ENCODE results near the gene ARF1. TPM values are rescaled to one million over a fixed set of nuclear protein-coding genes. Genes with fewer than 3 reads are reported as not detected.

Gene ARF1
- total RNA-seq, 6 donors from 2014 or later = 157 to 487 (median 374) TPM

DNA sequence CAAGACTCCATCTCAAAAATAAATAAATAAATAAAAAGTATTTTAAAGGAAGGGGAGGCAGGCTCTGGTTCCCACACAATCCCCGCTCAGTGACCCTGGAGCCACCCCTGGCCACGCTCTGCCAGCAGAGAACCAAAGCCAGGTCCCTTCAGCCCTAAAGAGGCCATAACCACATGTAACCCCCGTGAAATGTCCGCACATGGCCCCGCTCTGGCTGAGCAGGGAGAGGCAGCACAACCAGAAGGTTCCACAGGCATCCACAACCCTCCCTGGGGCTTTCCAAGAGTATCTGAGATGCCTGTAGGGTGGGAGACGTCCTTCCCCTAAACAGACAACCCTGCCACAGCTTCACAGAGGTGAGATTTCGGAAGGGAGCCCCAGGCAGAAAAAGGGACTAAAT lies 1.4 kb upstream of the ARF1 start:
- DNase-seq = no peak
- no peaks in the 10 kb centered on the region for H3K9me3 ChIP-seq
- H3K4me3 ChIP-seq = peak overlapping the region in 3 of 4 donors; percentile 75 to 93 (median 83)
- TF ChIP-seq EP300 (IDR thresholded peaks at IDR 0.05) (no peak), POLR2AphosphoS5 (IDR thresholded peaks at IDR 0.05) (no peak), POLR2A (IDR thresholded peaks at IDR 0.05) (no peak)
- TF ChIP-seq, protein P1, sequence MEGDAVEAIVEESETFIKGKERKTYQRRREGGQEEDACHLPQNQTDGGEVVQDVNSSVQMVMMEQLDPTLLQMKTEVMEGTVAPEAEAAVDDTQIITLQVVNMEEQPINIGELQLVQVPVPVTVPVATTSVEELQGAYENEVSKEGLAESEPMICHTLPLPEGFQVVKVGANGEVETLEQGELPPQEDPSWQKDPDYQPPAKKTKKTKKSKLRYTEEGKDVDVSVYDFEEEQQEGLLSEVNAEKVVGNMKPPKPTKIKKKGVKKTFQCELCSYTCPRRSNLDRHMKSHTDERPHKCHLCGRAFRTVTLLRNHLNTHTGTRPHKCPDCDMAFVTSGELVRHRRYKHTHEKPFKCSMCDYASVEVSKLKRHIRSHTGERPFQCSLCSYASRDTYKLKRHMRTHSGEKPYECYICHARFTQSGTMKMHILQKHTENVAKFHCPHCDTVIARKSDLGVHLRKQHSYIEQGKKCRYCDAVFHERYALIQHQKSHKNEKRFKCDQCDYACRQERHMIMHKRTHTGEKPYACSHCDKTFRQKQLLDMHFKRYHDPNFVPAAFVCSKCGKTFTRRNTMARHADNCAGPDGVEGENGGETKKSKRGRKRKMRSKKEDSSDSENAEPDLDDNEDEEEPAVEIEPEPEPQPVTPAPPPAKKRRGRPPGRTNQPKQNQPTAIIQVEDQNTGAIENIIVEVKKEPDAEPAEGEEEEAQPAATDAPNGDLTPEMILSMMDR (IDR thresholded peaks at IDR 0.05) = no peak
- H3K27ac ChIP-seq = peak overlapping the region in 2 of 4 donors; percentile 99 to 100
- H3K4me1 ChIP-seq = peaks cover 30 to 40% (median 36%) of the 10 kb centered on the region in 4 donors
- H3K27me3 ChIP-seq = no peaks in the 10 kb centered on the region
- WGBS, 2 donors = 80 to 86% methylated on average over 7 of the region's 7 CpGs
- ATAC-seq (ENCODE audit: low FRiP score in 2 of 2) = no peak
- H3K36me3 ChIP-seq = no peaks in the 10 kb centered on the region

DNA sequence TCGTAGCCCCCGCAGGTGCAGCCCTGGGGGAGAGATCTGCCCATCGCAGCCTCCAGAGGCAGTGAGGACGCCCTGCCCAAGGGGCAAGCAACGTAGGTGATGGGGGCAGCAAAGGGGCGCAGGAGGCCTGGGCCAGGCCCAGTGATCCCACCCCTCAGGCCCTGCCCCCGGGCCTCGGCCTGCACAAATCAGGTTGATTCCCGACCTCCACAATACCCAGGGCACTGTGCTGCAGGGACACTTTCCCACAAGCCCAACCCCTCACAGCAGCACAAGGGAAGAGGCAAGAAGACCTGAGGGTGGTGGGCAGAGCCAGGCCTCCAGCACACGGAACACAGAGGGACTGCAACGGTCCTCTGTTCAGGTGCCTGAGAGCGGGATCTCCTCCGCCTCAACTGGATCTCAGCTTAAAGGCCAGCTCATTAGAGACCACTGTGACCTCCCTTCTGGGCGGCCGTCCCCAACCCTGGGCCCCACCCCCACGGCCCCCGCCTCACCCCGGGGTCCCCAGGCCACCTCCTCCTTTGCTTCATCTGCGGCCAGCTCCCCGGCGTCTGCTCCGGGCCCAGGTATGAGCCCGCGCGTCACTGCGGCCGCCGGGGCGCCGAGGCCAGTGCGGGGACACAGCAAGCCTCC lies 812 bp upstream of the ARF1 start:
- TF ChIP-seq, protein P1 (IDR thresholded peaks at IDR 0.05) = no peak
- DNase-seq = peak in 1 of 2 donors; percentile 93
- Histone ChIP-seq H3K36me3 (no peaks in the 10 kb centered on the region), H3K27me3 (no peaks in the 10 kb centered on the region), H3K27ac (peak overlapping the region; percentile 99 to 100 (median 99)), H3K4me3 (peak overlapping the region; percentile 75 to 93 (median 79)), H3K9me3 (no peaks in the 10 kb centered on the region), H3K4me1 (peaks cover 36 to 46% (median 41%) of the 10 kb centered on the region in 4 donors)
- 24 to 40% methylated on average over 3 to 14 of the region's 31 CpGs for WGBS, 2 donors
- peak in 1 of 2 donors; percentile 0 for ATAC-seq (ENCODE audit: low FRiP score in 2 of 2)

DNA sequence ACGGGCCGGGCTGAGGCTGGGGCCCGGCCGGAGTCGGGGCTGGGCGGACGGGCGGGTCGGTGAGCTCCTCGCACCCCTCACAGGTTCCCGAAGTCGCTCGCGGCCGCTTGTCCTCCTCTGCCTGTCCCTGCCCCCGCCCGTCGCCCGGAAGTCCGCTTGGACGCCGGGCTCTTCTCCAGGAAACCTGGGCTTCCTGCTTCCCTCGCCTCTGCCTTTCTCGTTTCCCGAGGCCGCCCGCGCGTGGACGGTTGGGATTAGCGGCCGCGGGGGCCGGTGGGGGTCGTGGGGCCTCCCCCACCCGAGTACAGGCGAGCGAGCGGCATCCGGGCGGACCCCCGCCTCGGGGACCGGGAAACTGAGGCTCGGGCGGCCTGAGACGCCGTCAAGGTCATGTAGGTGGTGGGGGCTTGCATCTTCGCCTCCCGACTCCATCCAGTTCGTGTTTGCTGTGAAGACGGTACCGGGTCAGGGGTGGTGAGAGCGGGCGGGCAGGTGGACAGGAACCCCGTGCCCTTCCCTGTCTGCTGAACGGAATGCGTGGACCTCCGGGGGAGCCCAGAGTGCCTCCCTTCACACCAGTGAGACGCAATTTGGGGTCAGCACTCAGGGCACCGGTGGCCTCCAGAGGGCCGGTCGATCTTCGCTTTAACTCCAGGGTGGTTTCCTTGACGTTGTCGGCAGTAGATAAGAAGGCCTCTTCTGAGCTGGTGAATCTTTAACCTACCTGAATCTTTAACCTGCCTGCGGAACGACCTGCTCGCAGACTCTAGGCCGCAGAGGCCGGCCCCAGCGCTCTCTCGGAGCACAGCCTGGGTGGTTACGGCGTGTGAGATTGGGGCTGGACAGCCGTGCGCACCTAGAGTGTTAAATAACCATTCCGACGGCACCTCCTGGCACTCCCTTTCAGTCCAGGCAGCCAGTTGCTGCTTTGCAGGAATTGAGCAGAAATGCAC lies 686 bp downstream of the ARF1 start:
- H3K4me1 ChIP-seq = peaks cover 51 to 61% (median 56%) of the 10 kb centered on the region in 4 donors
- DNase-seq (peak; percentile 57 to 81), ATAC-seq (ENCODE audit: low FRiP score in 2 of 2) (peak in 1 of 2 donors; percentile 33)
- no peaks in the 10 kb centered on the region for H3K36me3 ChIP-seq
- TF ChIP-seq POLR2AphosphoS5 (IDR thresholded peaks at IDR 0.05) = no peak
- TF ChIP-seq POLR2A (IDR thresholded peaks at IDR 0.05) = peak in 1 of 4 donors; percentile 12
- H3K9me3 ChIP-seq = no peaks in the 10 kb centered on the region
- 3% methylated on average over 32 of the region's 79 CpGs; no CpG with 5 or more reads in 1 of the 2 donors for WGBS, 2 donors
- peak overlapping the region; percentile 67 to 93 (median 79) for H3K4me3 ChIP-seq
- H3K27me3 ChIP-seq = no peaks in the 10 kb centered on the region
- peak overlapping the region; percentile 99 to 100 (median 99) for H3K27ac ChIP-seq

DNA sequence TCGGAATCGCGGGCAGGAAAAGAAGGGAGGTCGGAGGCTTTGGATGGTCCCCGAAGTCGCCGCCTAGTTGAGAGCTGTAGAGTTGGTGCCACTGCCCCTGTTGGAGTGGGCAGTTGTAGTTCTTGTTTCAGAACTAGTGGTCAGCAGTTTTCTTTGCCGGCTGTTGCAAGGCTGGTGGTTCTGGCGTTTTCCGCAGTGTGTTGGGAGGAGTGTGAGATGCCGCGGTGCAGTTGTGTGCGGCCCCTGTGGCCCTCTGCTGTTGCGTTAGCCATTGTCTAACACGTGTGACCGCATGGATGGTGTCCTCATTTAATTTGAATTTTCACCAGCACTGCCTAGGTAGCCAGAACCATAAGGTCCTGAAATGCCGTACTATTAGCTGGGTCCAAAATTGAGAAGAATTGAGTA lies 1.4 kb downstream of the ARF1 start:
- peak overlapping the region; percentile 67 to 93 (median 79) for H3K4me3 ChIP-seq
- WGBS, 2 donors = 2 to 9% methylated on average over 3 to 17 of the region's 17 CpGs
- TF ChIP-seq, protein P1 (IDR thresholded peaks at IDR 0.05) = no peak
- peak in 1 of 4 donors; percentile 54 for TF ChIP-seq POLR2A (IDR thresholded peaks at IDR 0.05)
- TF ChIP-seq EP300 (IDR thresholded peaks at IDR 0.05) = no peak
- TF ChIP-seq POLR2AphosphoS5 (IDR thresholded peaks at IDR 0.05) = peak in 1 of 2 donors; percentile 7
- peak in 1 of 2 donors; percentile 27 for ATAC-seq (ENCODE audit: low FRiP score in 2 of 2)
- H3K4me1 ChIP-seq = peaks cover 58 to 68% (median 63%) of the 10 kb centered on the region in 4 donors
- no peaks in the 10 kb centered on the region for H3K9me3 ChIP-seq
- no peaks in the 10 kb centered on the region for H3K27me3 ChIP-seq
- peaks cover 0 to 4% (median 2%) of the 10 kb centered on the region in 4 donors for H3K36me3 ChIP-seq
- H3K27ac ChIP-seq = peak overlapping the region; percentile 99 to 100 (median 99)
- DNase-seq = peak; percentile 36 to 46

DNA sequence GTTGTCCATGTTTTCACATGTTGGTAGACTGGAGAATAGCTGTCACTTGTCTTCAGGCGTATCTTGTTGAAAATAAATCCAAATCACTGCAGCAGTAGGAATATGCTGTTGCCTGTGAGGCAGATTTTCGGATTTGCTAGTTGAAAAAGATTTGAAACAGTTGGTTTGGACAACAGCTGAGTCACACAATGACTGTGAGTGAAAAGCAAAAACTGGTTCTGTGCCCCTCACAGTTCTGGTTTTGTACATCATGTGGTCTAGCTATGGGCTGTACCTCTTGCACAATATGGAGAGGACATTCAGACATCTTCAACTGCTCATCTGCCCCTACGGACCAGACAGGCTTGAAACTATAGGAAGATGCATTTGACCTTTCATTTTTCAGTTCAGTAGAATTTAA lies 1.8 kb downstream of the ARF1 start:
- ATAC-seq (ENCODE audit: low FRiP score in 2 of 2) = peak in 1 of 2 donors; percentile 40
- 9 to 13% methylated on average over 3 of the region's 3 CpGs for WGBS, 2 donors
- peak overlapping the region; percentile 99 to 100 (median 99) for H3K27ac ChIP-seq
- TF ChIP-seq POLR2A (IDR thresholded peaks at IDR 0.05) (peak in 1 of 4 donors; percentile 25), POLR2AphosphoS5 (IDR thresholded peaks at IDR 0.05) (peak; percentile 55 to 68), EP300 (IDR thresholded peaks at IDR 0.05) (no peak)
- peak overlapping the region; percentile 67 to 93 (median 79) for H3K4me3 ChIP-seq
- H3K9me3 ChIP-seq = no peaks in the 10 kb centered on the region
- H3K4me1 ChIP-seq = peaks cover 62 to 72% (median 68%) of the 10 kb centered on the region in 4 donors
- peak in 1 of 2 donors; percentile 47 for DNase-seq
- H3K36me3 ChIP-seq = peaks cover 0 to 8% (median 5%) of the 10 kb centered on the region in 4 donors
- H3K27me3 ChIP-seq = no peaks in the 10 kb centered on the region
